ENCODE measurements around the gene ASPSCR1. TPM values are rescaled to one million over a fixed set of nuclear protein-coding genes. Genes with fewer than 3 reads are reported as not detected.

The ASPSCR1 gene
- total RNA-seq, 4 donors from 2014 or later = 10.1 to 21.0 (median 17.1) TPM

GRCh38 chr17:81930142-81931125, 47.0 kb upstream of the ASPSCR1 start:
- intact Hi-C loops (cut with DNase I) = no loop called here
- no peaks in the 10 kb centered on the region for H3K9me3 ChIP-seq
- no peak overlapping the region for H3K4me3 ChIP-seq
- peaks cover 18 to 44% (median 27%) of the 10 kb centered on the region in 3 donors for H3K4me1 ChIP-seq
- TF ChIP-seq POLR2A (IDR thresholded peaks at IDR 0.05) (no peak), CTCF (IDR thresholded peaks at IDR 0.05) (no peak)
- DNase-seq = no peak
- H3K27me3 ChIP-seq = peaks cover 0 to 33% (median 0%) of the 10 kb centered on the region in 4 donors
- H3K27ac ChIP-seq = no peak overlapping the region
- H3K36me3 ChIP-seq = no peaks in the 10 kb centered on the region
- 56 to 58% methylated on average over 14 to 16 of the region's 20 CpGs for WGBS, 2 donors

GRCh38 chr17:81931189-81931556, 46.3 kb upstream of the ASPSCR1 start:
- Histone ChIP-seq H3K9me3 (no peaks in the 10 kb centered on the region), H3K27ac (no peak overlapping the region), H3K4me3 (no peak overlapping the region), H3K36me3 (no peaks in the 10 kb centered on the region), H3K4me1 (peaks cover 11 to 41% (median 20%) of the 10 kb centered on the region in 3 donors), H3K27me3 (peaks cover 0 to 33% (median 0%) of the 10 kb centered on the region in 4 donors)
- 63 to 74% methylated on average over 4 to 8 of the region's 13 CpGs for WGBS, 2 donors
- TF ChIP-seq POLR2A (IDR thresholded peaks at IDR 0.05) = no peak
- TF ChIP-seq CTCF (IDR thresholded peaks at IDR 0.05) = no peak
- DNase-seq = no peak
- intact Hi-C loops (cut with DNase I) = no loop called here

- 22 to 39% methylated on average over 9 to 10 of the region's 15 CpGs for WGBS, 2 donors
- no peak for DNase-seq
- TF ChIP-seq CTCF (IDR thresholded peaks at IDR 0.05) (no peak), POLR2A (IDR thresholded peaks at IDR 0.05) (no peak)
These were observed 45.7 kb upstream of the ASPSCR1 start for GRCh38 chr17:81931557-81932332.

GRCh38 chr17:81932333-81932983, 45.0 kb upstream of the ASPSCR1 start:
- Histone ChIP-seq H3K27ac (no peak overlapping the region), H3K27me3 (peaks cover 0 to 37% (median 0%) of the 10 kb centered on the region in 4 donors), H3K9me3 (no peaks in the 10 kb centered on the region), H3K4me1 (peaks cover 17 to 49% (median 27%) of the 10 kb centered on the region in 3 donors), H3K36me3 (no peaks in the 10 kb centered on the region), H3K4me3 (no peak overlapping the region)
- 76% methylated on average over 3 of the region's 9 CpGs; no CpG with 5 or more reads in 1 of the 2 donors for WGBS, 2 donors
- no peak for TF ChIP-seq POLR2A (IDR thresholded peaks at IDR 0.05)
- no peak for TF ChIP-seq CTCF (IDR thresholded peaks at IDR 0.05)
- intact Hi-C loops (cut with DNase I) = no loop called here
- no peak for DNase-seq

More at GRCh38 chr17:81931557-81932332, 45.7 kb upstream of the ASPSCR1 start:
- H3K4me3 ChIP-seq = no peak overlapping the region
- intact Hi-C loops (cut with DNase I) = no loop called here
- no peaks in the 10 kb centered on the region for H3K9me3 ChIP-seq
- no peaks in the 10 kb centered on the region for H3K36me3 ChIP-seq
- peaks cover 0 to 37% (median 0%) of the 10 kb centered on the region in 4 donors for H3K27me3 ChIP-seq
- H3K27ac ChIP-seq = no peak overlapping the region
- H3K4me1 ChIP-seq = peaks cover 13 to 42% (median 23%) of the 10 kb centered on the region in 3 donors

Data from esophagus squamous epithelium (tissue), 5 donors.